PFSK-1 (cell line): ENCODE results near the gene USP11.

Experiments used
- FOXP2 ChIP-seq: optimal IDR thresholded peaks from 2 replicates; pipeline ENCODE3; 2011; ENCODE audit warnings: borderline replicate concordance, control low read depth, inconsistent platforms; ENCODE audit not compliant: insufficient read depth; ENCODE audit errors: extremely low read length, extremely low read depth
- POLR2AphosphoS5 ChIP-seq: IDR thresholded peaks from 2 replicates; pipeline ENCODE4 v1.6.1; 2012; ENCODE audit warnings: low read depth, mild to moderate bottlenecking, control low read depth, low read length, moderate library complexity
- SIN3A ChIP-seq: IDR thresholded peaks from 2 replicates; pipeline ENCODE4 v1.6.1; 2012; ENCODE audit warnings: mild to moderate bottlenecking, low read length, moderate library complexity, borderline replicate concordance; ENCODE audit not compliant: insufficient read depth
- TAF1 ChIP-seq: IDR thresholded peaks from 2 replicates; pipeline ENCODE4 v1.6.1; 2012; ENCODE audit warnings: low read length, control low read depth, borderline replicate concordance; ENCODE audit not compliant: insufficient read depth
- TF ChIP-seq, protein P1 (sequence below), 2 experiments: IDR thresholded peaks; 2 replicates each; pipeline versions ENCODE4 v1.6.1 to v1.8.0; 2011 to 2012; ENCODE audit warnings: low read depth in 2 of 2, low read length in 2 of 2, control low read depth in 1 of 2, inconsistent platforms in 1 of 2, mild to moderate bottlenecking in 1 of 2, moderate library complexity in 1 of 2; ENCODE audit not compliant: insufficient read depth in 1 of 2

USP11 gene

GRCh38 chrX:47202316-47202715 lies 30.5 kb upstream of the USP11 start:
- TF ChIP-seq, protein P1, sequence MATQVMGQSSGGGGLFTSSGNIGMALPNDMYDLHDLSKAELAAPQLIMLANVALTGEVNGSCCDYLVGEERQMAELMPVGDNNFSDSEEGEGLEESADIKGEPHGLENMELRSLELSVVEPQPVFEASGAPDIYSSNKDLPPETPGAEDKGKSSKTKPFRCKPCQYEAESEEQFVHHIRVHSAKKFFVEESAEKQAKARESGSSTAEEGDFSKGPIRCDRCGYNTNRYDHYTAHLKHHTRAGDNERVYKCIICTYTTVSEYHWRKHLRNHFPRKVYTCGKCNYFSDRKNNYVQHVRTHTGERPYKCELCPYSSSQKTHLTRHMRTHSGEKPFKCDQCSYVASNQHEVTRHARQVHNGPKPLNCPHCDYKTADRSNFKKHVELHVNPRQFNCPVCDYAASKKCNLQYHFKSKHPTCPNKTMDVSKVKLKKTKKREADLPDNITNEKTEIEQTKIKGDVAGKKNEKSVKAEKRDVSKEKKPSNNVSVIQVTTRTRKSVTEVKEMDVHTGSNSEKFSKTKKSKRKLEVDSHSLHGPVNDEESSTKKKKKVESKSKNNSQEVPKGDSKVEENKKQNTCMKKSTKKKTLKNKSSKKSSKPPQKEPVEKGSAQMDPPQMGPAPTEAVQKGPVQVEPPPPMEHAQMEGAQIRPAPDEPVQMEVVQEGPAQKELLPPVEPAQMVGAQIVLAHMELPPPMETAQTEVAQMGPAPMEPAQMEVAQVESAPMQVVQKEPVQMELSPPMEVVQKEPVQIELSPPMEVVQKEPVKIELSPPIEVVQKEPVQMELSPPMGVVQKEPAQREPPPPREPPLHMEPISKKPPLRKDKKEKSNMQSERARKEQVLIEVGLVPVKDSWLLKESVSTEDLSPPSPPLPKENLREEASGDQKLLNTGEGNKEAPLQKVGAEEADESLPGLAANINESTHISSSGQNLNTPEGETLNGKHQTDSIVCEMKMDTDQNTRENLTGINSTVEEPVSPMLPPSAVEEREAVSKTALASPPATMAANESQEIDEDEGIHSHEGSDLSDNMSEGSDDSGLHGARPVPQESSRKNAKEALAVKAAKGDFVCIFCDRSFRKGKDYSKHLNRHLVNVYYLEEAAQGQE (IDR thresholded peaks at IDR 0.05; ENCODE audit: insufficient read depth in 1 of 2, low read depth in 2 of 2, low read length in 2 of 2): no peak
- TF ChIP-seq TAF1: no peak
- TF ChIP-seq FOXP2: no peak
- TF ChIP-seq SIN3A: no peak
- no peak for TF ChIP-seq POLR2AphosphoS5

DNA sequence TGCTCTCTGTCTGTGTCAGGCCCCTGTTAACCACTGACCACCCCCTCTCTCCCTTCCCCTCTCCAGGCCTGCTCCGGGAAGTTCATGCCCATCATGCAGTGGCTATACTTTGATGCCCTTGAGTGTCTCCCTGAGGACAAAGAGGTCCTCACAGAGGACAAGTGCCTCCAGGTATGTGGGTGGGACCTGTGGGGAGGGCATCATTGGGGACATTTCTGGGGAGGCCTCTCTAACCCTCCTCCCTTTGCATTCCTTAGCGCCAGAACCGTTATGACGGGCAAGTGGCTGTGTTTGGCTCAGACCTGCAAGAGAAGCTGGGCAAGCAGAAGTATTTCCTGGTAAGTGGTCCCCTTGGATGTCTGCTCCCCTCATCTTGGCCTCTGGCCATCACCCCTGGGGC lies 29.9 kb upstream of the USP11 start:
- no peak for TF ChIP-seq POLR2AphosphoS5
- no peak for TF ChIP-seq SIN3A
- no peak for TF ChIP-seq FOXP2
- TF ChIP-seq, protein P1 (IDR thresholded peaks at IDR 0.05; ENCODE audit: insufficient read depth in 1 of 2, low read depth in 2 of 2, low read length in 2 of 2): no peak
- no peak for TF ChIP-seq TAF1

DNA sequence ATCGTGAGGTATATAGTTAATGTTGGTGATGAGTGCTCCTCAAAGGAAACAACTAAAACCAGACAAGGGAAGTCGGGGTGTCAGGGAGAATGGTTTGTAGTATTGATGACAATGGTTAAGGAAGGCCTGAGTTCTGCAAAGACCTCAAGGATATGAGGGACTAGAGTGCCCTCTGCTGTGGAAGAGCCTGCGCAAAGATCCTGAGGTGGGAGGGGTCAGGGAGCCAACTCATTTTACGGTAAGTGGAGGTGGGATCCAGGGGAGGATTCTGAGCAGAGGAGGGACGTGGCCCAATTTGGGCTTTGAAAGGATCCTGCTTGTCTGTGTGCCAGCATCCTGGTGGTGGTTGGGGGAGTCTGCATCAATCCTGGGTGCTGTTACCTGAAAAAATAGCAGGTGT lies 27.8 kb upstream of the USP11 start:
- no peak for TF ChIP-seq FOXP2
- no peak for TF ChIP-seq POLR2AphosphoS5
- TF ChIP-seq TAF1: no peak
- no peak for TF ChIP-seq SIN3A
- TF ChIP-seq, protein P1 (IDR thresholded peaks at IDR 0.05; ENCODE audit: insufficient read depth in 1 of 2, low read depth in 2 of 2, low read length in 2 of 2): no peak

- TF ChIP-seq TAF1: no peak
- no peak for TF ChIP-seq POLR2AphosphoS5
Measured at GRCh38 chrX:47206316-47206715, 26.5 kb upstream of the USP11 start.

DNA sequence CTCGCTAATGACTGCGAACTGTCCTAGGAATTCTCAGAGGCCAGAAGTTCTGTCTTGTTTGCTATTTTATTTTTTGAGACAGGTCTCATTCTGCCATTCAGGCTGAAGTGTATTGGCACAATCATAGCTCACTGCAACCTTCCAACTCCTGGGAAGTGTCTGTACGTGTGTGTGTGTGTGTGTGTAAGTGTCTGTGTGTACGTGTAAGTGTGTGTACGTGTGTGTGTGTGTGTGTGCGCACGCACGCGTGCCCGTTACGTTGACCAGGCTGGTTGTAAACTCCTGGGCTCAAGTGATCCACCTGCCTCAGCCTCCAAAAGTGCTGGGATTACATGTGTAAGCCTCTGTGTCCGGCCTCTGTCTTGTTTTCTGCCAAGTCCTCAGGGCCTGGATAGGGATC lies 24.7 kb upstream of the USP11 start:
- TF ChIP-seq, protein P1 (IDR thresholded peaks at IDR 0.05; ENCODE audit: insufficient read depth in 1 of 2, low read depth in 2 of 2, low read length in 2 of 2): no peak
- TF ChIP-seq POLR2AphosphoS5 (no peak), SIN3A (no peak), FOXP2 (no peak), TAF1 (no peak)
